SIG-M5 treated with dmso at 0.1 percent for 504 hours (cell line): ENCODE data around the gene GBE1.

Source experiments
- DNase-seq: peaks from one replicate; lab custom pipeline; 2025; ENCODE audit not compliant: unreplicated experiment; lab: John Stamatoyannopoulos, UW

GBE1 gene

DNA sequence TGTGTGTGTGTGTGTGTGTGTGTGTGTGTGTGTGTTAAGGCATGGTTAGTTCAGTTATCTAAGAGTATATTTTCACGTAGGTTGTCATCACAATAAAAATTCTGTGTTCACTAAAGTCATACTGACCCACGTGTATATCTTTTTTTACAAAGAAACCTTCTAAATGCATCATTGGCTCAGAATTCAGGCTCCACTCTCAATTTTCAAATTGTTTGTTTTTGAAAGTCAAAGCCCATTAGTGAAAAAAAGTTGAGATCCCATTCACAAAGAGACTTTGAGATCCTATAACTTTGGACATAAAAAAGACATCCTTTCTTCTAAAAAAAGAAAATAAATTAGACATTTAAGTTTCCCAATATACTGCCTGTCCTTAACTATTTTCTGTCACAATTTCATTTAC lies 59.3 kb downstream of the GBE1 start:
- DNase-seq = no peak

DNA sequence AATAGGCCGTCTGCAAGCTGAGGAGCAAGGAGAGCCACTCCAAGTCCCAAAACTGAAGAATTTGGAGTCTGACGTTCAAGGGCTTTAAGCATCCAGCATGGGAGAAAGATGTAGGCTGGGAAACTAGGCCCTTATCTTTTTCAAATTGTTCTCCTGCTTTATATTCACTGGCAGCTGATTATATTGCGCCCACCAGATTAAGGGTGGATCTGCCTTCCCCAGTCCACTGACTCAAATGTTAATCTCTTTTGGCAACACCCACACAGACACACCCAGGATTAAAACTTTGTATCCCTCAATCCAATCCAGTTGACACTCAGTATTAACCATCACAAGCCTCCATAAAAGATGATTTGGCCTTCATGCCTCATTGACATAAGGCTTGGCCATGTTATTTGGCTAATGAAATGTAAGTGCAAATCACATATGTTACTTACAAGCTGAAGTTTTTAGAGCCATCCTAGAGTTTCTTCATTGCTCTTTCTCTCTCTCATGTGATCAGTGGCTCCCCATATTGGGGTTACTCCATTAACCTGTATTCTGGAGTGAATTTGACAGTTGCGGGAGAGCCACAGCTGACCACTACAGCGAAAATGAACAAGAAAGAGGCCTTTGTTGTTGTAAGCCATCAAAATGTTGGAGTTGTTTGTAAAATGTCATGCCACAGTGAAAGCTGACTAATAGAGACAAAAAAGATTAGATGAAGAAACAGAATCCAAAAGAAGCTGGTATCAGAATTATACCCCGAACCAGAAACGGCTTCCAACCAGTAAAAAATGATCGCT lies 61.7 kb downstream of the GBE1 start:
- DNase-seq = no peak

DNA sequence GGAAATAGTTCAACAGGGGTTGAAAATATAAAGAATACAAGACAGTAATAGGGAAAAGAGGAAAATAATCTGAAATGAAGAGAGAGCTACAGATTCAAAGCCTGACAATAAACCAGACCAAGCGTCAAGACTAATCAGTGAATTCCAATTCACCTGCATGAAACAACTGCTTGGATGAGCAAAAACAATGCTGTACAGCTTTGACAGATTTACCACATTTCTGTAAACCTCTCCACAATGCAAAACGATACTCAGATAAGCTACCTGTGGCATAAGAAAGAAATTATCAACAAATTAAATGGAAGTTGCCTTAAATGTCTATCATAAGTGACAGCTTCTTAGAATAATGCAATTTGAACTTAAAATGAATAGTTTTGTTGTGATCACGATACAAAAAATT lies 65.4 kb downstream of the GBE1 start:
- DNase-seq = no peak

DNA sequence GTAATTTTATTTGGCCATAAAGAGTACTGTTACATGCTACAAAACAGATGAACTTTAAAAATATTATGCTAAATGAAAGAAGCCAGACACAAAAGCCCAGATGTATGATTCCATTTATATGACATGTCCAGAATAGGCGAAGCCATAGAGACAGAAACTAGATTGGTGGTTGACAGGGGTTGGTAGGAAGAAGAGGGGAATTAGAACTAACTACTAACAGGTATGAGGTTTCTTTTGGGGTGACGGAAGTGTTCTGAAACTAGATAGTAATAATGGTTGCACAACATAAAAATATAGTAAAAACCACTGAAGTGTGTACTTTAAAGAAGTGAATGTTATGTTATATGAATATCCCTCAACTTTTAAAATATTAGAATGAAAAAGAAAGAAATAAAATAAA lies 66.1 kb downstream of the GBE1 start:
- DNase-seq = no peak

DNA sequence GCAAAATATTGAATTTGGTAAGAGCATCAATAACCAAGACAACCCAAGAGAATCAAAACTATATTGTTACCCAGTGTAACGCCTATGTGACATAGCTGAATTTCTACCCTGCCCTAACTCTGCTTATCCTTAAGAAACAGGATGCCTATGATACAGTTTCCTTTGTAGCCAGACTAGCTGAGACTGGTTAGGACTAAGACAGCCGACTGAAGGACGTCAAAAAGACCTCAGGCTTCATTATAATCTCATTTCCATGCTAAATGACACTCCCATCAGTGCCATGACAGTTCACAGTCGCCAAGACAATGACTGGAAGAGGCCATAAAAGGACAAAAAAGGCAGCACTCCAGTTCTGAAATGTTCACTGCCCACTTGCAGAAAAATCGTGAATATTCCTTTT lies 66.8 kb downstream of the GBE1 start:
- no peak for DNase-seq

DNA sequence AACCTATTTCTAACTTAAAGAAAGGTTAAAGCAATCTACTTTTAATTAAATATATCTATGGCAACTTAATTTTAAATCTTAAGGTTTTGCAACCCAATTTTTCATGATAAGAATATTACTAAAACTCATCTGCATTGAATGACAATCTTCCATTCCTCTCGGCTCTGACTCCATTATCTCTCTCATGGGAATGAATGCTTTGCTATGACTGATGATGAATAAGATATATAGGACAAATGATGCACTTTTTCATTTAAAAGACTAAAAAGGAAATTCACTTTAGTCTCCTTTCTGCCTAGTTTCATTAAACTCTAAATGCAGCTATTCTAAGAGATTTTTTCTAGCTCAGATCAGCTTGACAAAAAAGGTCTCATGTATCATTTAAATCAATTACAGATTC lies 68.7 kb downstream of the GBE1 start:
- DNase-seq = no peak

DNA sequence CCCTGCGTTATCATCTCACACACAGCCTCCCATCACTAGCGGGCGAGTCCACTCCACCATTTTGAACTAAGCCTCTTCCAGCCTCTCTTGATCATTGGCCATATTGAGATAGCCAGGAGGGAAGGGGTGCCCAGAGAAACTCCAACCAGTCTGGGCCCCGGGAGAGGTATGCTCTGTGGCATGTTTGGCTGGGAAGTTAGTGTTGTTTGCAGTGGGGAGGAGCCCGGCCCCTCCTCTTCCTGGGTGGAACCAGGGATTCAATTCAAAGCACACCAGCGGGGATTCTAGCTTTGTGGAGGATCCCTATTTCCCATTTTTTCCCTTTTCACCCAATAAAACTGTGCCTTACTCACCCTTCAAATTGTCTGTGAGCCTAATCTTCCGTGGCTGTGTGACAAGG lies 71.8 kb downstream of the GBE1 start:
- no peak for DNase-seq

DNA sequence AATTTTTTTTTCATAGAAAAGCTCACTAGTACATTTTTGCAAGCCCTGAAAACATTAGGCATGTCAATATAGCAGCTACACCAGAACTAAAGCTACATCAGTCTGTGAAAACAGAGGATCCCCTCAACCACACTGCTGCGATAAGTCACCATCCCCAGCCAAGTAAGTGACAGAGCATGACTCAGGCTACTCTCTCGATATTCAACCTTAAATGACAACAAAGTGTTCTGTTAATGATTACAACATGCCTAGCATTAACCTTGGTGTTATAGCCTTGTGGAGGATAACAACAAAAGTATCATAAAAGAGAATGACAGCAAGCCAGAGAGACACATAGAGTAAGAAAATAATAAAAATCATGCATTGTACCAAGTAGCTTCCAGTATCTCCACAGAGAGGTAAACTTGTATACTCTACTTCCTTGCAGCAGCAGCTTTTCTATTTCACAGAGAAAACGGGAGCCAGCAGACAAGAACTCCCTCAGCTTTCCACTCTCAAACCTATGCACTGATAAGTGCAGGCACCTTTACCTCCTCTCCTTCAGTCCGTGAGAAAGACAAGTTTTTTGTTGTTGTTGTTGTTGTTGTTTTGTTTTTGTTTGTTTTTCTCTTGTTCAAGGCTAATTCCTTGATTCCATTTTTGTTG lies 76.6 kb downstream of the GBE1 start:
- no peak for DNase-seq

DNA sequence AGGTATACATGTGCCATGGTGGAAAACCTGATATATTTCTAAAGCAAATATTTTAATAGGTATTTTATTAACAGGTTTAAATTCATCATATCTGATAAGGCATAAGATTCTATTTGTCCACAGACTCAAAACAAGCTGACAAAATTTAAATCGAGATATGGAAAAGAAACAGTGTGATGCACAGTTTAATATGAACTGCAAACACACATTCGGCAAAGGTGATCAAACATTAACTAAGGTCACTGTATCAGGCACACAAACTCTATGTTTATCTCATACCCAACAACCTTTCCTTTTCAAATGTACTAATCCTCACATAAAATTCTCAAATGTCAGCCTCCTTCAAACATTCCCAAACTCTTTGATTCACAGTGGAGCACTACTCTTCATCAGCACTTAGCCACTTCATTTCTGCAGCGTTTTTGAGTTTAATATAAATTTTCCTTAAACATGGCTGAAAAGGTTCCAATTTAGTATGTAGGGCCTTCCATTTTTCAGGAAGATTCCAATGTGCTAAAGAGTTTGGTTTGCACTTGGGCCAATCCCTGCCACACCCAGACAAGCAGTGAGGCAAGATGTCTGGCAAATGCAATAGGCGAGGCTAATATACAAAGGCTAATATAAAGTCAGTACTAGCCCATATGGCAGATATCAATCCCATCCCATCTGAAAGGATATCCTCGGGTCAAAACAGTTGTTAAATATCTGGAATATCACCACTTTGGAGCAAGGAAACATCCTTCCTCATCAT lies 84.6 kb downstream of the GBE1 start:
- no peak for DNase-seq

DNA sequence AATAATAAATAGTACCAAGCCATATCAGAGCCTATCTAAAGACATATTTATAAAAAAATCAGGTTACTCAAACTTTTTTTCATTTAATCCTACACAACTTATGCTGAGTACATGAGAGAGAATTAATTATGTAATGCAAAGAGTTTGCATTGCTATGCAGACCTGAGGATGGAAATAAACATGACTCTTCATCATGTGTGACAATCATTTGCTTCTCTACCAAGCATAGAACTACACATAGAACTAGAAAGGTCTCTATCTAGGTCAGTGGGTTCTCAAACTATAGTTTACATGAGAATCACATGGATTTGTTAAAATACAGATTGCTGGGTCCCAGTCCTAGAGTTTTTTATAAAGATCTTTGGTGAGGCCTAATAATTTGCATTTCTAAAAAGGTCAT lies 86.8 kb downstream of the GBE1 start:
- DNase-seq = no peak

DNA sequence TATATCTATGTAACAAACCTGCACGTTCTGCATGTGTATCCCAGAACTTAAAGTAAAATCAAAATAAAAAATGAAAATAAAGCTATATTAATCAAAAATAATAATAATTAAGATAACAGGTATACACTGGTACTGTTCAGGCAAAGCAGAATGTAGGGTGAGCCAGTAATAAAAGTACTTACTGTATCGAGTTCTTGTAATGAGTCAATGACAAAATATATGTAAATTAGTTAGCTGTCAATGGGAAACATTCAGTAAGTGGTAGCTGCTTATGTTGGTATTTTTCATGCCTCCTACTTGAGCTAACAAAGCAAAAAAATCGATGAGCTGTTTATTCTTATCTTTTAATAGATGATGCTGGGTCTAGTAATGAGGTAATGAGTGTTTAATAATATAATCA lies 93.2 kb downstream of the GBE1 start:
- DNase-seq = no peak

DNA sequence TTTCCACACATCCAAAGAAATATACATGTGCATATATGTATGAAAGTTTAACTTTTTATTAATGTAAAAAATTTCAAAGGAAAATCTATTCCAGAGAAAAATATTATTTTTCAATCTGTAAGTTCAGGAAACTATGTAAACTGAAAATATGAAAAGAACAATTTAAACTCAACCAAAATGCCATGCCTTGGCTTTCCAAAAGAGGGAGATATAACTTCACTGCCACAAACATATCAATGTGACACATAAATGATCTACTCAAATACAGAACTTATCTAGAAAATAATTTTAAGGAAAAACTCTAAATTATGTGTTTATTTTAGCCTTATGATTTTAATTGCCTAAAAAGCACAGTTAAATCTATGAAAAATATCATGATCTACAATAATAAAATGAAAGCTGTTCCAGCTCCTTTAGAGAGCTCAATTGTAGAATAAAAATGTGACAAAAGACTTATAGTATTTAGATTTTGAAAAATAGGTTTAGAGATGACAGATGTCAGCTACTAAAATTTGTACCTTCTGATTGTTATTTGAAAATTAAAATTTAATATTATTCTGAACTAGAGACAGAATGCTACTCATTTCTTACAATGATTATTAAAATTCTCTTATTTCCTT lies 94.8 kb downstream of the GBE1 start:
- no peak for DNase-seq

DNA sequence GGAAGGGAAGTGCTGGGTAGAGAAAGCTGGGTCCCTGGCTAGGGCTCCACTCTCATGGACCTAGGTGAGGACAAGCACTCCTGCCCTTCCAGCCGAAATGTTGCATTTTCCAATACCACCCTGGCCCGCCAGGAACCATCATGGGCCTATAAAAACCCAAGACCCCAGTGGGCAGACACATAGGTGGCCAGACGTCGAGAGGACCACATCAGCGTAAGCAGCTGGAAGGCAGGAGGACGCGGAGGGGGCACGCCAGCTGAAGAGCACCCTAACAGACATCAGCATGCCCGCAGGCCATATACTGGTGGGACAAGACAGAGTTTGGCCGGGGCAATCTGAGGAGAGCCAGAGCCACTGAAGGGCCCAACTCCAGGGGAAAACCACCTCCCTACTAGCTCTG lies 98.3 kb downstream of the GBE1 start:
- DNase-seq = no peak

DNA sequence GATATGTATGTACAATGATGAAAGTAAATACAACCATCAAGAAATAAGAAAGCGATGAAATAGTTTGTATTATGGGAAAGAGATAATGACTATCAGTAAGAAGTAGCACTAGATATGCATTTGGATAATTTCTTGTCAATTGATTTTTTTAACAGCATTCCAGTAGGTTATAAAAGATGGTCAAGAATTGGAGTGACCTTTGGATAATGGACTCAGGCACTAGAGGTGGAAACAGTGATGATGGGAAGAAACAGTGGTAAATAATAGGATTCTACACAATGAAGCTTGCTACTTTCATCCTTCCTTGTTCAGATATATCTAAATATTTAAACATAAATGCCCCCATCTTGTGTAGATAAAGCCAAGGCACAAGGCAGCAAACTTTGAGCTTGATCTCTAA lies 101.4 kb downstream of the GBE1 start:
- DNase-seq = no peak

DNA sequence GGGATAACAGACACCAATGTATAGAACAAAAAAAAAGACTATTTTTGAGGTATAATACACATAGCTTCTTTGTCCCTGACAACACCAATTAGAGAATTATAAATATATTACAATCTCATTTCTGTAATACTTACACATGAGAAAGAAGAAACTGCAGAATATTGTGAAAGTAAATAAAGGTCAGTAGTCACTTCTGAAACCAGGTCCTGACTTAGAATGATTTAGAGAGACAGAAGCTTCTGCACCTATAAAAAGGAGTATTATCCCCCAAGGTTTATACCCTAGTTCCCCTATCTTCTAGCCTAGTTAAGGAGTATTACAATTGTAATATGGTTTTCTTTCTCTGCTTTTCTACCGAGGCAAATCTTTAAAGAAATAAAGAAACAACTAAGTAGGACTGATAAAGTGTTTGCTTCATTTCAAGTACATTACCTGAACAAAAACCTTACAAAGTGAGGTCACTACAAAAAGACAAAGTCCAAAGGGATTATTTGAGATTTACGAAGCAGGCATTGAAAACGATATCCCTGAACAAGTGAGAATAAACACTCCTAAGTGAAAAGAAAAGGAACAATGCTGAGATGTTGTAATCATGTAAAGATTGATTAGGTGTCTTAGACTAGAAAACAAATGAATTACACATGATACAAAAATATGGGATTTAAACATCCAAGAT lies 103.0 kb downstream of the GBE1 start:
- DNase-seq = no peak

DNA sequence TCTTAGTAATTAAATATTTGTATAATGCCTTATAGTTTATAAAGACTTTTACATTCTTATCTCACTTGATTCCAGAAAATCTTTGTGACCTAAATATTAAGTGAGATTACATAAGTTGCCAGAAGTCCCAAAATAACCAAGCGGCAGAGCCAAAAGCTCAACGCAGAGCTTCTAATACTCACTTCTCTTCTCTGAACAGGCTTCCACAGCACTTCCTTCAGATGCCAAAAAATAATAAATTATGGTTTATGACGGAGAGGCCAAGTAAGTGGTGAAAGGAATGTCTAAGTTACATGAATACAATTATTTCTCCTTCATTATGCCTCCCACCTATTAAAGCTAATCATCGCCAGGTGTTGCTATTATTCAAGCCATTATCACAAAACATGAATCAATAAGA lies 110.3 kb downstream of the GBE1 start:
- DNase-seq = no peak

DNA sequence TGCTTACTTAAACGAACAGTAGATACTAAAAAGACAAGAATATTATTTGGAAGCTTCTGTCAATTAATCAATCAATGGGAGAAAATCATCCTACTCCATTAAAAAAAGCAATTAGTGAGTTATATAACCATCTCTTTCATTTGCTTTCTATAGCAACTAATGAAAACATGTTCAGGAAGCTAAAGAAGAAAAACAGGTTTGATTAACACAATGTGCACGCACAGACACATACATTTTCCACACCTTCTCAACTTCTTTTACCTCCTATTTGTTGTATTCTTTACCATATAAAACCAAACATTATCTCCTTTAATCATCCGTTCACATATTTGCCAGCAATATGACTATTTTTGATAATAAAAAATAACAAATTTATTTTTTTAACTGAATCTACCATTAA lies 111.3 kb downstream of the GBE1 start:
- DNase-seq = no peak

DNA sequence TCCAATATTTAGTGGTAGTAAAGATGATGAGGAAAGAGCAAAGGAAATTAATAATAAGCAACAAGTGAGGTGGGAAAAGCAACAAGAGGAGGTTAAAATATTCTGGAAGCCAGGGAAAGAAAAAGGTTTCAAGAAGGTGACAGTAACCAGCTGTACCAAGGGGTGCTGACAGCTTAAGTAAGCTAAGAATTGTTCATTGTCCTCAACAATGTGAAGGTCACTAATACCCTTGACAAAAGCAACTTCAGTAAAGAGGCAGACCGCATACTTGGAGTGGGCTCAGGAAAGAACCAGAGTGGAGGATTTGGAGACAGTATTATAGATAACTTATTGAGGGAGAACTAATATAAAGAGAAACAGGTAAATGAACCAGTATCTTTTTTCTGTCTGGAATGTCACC lies 116.2 kb downstream of the GBE1 start:
- DNase-seq = no peak

DNA sequence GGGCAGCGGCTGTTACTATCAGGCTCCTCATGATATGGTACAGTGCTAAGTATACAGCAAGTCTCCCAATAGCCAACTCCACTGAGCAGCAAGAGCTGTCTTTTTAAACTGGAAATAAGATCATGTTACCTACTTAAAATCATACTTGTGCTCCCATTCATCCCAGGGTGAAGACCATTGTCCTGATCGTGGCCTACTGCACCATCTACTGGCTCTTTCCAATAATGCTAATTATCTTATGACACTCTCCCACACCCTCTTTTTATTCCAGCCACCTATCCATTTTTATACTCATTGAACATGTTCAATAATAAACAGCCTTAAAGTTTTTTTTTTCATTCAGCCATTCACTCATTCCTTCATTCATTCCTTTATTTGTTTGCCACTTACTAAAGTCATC lies 117.7 kb downstream of the GBE1 start:
- DNase-seq = peak; percentile 14

DNA sequence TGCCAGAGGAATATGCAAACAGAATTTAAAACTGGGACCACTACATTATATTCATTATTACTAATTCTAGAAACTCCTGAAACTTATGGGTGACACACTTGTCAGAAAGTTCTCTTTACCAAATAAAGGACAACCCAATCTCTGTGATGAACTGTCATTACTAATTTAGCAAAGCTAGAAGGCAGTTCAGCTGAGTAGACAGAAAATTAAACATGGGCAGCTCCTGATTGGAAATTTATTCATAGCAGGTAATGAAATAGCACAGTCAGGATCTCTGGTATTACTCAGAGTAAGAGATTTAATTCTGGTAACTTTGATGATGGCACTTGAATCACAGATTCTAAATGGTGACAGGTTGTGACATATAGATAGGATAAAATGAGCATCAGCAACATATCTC lies 123.0 kb downstream of the GBE1 start:
- no peak for DNase-seq

DNA sequence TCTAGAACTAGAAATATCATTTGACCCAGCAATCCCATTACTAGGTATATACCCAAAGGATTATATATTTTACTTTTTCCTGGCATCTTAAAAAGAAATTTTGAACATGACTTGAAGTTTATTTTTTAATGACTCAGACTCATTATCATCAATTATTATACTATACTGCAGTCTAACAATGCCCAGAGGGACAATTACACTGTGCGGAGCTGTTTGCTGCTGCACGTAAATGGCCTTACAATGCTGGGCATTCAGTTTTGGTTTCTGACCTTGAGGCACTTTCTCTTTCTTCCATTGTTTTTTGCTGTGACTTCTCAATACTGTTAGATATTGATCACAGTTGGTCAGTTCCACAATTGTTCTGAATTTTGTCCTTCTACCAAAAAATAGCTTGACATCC lies 128.8 kb downstream of the GBE1 start:
- DNase-seq = no peak
